ENCODE data around the gene ITFG2.

ITFG2 gene

DNA sequence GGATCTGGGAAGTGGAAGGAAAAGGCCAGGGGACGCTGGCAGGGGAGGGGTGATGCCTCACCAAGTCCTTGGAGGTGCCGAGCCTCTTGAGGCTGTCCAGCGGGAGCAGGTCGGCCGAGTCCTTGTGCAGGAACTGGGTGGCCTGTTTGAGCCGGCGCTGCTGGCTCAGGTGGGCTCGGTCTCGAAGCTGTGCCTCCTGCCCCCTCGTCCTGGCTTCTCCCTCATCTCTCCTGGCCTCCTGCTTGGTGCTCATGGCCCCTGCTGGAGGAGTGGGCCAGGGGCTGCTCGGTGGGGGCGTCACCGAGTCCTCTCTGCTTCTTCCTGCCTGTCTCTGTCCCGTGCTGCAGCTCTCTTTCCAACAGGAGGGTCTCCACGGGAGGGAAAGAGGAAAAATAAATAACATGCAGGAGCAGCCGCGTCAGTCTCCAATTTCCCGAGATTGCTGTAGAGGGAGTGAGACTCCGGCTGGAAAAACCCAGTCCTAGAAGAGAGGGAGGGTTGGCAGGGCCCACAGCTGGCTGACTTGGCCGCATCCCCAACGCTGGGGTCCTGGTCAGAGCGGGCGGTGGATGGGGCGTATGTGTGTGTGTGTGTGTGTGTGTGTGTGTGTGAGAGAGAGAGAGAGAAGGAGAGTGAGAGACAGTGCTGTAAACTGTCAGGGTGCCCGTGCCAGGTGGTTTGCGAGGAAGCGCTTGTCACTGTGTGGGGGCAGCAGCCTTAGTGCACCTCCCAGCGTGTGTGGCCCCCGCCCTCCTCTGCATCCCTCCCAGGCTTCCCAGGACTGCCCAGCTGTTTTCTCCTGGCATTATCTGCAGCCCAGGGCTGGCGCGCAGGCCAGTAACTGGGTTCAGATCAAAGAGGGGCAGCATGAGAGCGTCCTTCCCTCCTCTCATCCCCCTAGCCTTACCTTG lies 22.4 kb downstream of the ITFG2 start, which contains the start of gene NRIP2:
TSS of gene NRIP2 (minus strand) at position 455 of the 911 bp plus-strand sequence. CDS start at position 403, 52 bp downstream.
- peak within 1 kb of the TSS; percentile 39; the same call in 1 of the 2 replicates for H3K9ac ChIP-seq (ENCODE audit: low read depth, low read length)
- peaks cover 18% of the 10 kb centered on the region for H3K27me3 ChIP-seq (ENCODE audit: insufficient read depth, low read length)
- H3K4me3 ChIP-seq (ENCODE audit: low read length), result peak within 1 kb of the TSS; percentile 37; the same call in 1 of the 2 replicates
- H3K4me1 ChIP-seq (ENCODE audit: insufficient read depth, low read length), result peaks cover 15% of the 10 kb centered on the region
- no peaks in the 10 kb centered on the region for H3K36me3 ChIP-seq (ENCODE audit: insufficient read depth, low read depth, low read length)
- no peak within 1 kb of the TSS for H3K27ac ChIP-seq (ENCODE audit: low read length)
- no peaks in the 10 kb centered on the region for H3K9me3 ChIP-seq (ENCODE audit: insufficient read depth, low read depth, low read length)

DNA sequence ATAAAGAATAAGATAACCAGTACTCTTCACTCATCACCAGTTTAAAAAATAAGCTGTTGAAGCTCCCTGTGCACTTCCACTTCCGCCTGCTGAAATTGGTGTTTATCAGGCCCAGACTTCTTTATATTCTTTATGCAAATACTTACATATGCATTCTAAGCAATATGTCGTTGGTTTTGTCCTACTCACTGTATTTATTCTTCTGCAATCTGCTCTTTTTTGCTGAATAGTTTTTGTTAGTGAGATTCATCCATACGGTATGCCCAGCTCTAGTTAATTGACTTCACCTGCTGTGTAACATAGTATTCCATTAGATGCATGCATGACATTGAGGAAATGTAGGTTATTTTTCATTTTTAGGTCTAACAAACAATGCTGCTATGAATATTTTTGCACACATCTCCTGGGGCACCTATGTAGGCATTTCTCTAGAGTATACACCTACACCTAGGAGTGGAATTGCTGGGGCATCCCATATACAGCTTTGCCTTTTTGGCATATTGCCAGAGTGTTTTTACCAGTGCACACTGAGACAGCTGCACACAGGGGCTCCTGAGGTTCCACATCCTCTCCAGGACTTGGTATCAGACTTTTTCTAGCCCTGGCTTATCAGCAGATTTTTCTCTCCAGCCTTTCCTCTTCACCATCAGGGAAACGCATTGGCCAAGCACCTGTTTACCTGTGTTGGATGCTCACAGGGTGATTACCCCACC lies 23.4 kb downstream of the ITFG2 start:
- peaks cover 18% of the 10 kb centered on the region for H3K27me3 ChIP-seq (ENCODE audit: insufficient read depth, low read length)
- H3K4me3 ChIP-seq (ENCODE audit: low read length), result no peak overlapping the region
- no peak overlapping the region for H3K27ac ChIP-seq (ENCODE audit: low read length)
- H3K36me3 ChIP-seq (ENCODE audit: insufficient read depth, low read depth, low read length), result no peaks in the 10 kb centered on the region
- H3K9me3 ChIP-seq (ENCODE audit: insufficient read depth, low read depth, low read length), result no peaks in the 10 kb centered on the region
- no peak overlapping the region for H3K9ac ChIP-seq (ENCODE audit: low read depth, low read length)
- H3K4me1 ChIP-seq (ENCODE audit: insufficient read depth, low read length), result peaks cover 15% of the 10 kb centered on the region

DNA sequence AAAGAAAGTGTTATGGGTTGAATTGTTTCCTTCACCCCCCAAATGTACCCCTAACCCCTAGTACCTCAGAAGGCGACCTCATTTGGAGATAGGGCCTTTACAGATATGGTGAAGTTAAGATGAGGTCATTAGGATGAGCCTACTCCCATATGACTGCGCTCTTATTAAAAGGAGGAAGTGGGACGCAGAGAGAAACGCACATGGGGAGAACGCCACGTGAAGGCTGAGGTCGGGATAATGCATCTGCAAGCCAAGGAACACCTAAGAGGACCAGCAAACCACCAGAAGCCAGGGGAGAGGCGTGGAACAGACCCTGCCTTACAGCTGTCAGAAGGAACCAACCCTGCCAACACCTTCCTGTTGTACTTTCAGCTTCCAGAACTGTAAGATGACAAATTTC lies 24.1 kb downstream of the ITFG2 start:
- H3K9me3 ChIP-seq (ENCODE audit: insufficient read depth, low read depth, low read length), result no peaks in the 10 kb centered on the region
- H3K4me3 ChIP-seq (ENCODE audit: low read length), result no peak overlapping the region
- H3K9ac ChIP-seq (ENCODE audit: low read depth, low read length), result no peak overlapping the region

DNA sequence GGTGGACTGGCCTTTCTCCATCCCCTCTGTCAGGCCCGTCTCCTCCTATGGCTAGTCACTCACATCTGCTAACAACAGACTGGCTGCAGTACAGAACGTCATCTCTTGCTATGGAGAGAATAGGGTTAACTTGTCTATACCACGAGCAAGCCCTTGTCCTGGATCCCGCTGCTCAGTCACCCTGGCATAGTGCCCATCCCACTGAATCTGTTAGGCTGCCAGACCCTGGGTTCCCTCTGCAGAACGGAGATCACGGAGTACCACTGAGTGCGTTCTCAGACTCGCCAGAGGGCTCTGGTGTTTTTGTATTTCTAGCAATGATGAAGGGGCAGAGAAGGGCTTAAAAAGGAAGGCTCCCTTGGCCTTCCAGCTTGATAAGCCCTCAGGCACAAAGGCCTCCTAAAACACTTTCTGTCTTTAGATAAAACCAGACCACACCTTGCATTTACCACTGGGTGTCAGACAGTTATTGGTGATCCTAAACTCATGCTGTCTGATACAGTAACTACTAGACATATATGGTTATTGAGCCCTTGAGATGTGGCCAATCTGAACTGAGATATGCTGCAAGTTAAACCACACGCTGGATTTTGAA lies 28.7 kb downstream of the ITFG2 start:
- Histone ChIP-seq H3K9ac (ENCODE audit: low read depth, low read length) (no peak overlapping the region), H3K27ac (ENCODE audit: low read length) (no peak overlapping the region), H3K4me1 (ENCODE audit: insufficient read depth, low read length) (no peaks in the 10 kb centered on the region), H3K4me3 (ENCODE audit: low read length) (no peak overlapping the region), H3K9me3 (ENCODE audit: insufficient read depth, low read depth, low read length) (no peaks in the 10 kb centered on the region), H3K27me3 (ENCODE audit: insufficient read depth, low read length) (peaks cover 9% of the 10 kb centered on the region; the same call in 1 of the 2 replicates), H3K36me3 (ENCODE audit: insufficient read depth, low read depth, low read length) (no peaks in the 10 kb centered on the region)

More for the DNA sequence above, 24.1 kb downstream of the ITFG2 start:
- Histone ChIP-seq H3K36me3 (ENCODE audit: insufficient read depth, low read depth, low read length) (no peaks in the 10 kb centered on the region), H3K27ac (ENCODE audit: low read length) (no peak overlapping the region), H3K27me3 (ENCODE audit: insufficient read depth, low read length) (peaks cover 18% of the 10 kb centered on the region), H3K4me1 (ENCODE audit: insufficient read depth, low read length) (peaks cover 15% of the 10 kb centered on the region)

DNA sequence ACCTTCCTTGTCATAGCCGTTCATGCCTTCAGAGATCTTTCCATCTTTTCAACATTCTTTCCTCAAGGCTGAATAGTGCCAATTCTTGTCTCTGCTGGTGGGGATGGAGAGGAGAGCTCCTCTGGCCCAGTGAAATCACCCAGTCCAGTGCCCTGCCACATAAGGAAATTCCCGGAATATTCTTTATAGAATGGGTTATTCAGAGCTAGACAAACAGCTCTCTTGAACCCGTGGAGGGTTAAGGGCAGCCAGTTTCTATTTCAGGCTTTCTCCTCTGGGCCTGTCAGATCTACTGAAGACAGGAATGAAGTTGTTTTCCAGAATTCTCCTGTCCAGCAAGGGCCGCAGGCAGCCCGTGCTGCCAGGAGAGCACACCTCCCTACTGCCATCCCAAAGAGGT lies 30.5 kb downstream of the ITFG2 start:
- Histone ChIP-seq H3K4me3 (ENCODE audit: low read length) (no peak overlapping the region), H3K27ac (ENCODE audit: low read length) (no peak overlapping the region), H3K27me3 (ENCODE audit: insufficient read depth, low read length) (peaks cover 13% of the 10 kb centered on the region; the same call in 1 of the 2 replicates), H3K4me1 (ENCODE audit: insufficient read depth, low read length) (peaks cover 6% of the 10 kb centered on the region; the same call in 1 of the 2 replicates), H3K9ac (ENCODE audit: low read depth, low read length) (no peak overlapping the region), H3K36me3 (ENCODE audit: insufficient read depth, low read depth, low read length) (no peaks in the 10 kb centered on the region), H3K9me3 (ENCODE audit: insufficient read depth, low read depth, low read length) (no peaks in the 10 kb centered on the region)

DNA sequence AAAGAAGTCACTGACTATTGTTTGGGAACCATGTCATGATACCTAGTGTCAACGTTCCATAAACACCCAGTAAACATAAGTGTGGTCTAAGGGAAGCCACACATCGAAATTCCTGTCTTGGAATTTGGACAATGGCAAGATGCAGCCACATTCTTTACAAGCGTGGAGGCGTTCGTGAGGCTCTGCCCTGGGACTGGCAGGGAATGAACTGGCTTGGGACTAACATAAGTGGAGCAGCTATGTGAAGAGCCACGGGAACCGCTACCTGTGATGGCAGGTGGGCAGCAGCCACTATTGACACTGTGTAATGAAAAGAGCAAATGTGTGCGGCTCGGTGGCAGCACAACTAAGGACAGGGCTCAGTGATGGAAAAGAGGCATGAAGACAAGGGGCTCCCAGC lies 32.3 kb downstream of the ITFG2 start:
- no peak overlapping the region for H3K9ac ChIP-seq (ENCODE audit: low read depth, low read length)
- no peaks in the 10 kb centered on the region for H3K9me3 ChIP-seq (ENCODE audit: insufficient read depth, low read depth, low read length)
- H3K4me3 ChIP-seq (ENCODE audit: low read length), result no peak overlapping the region
- peaks cover 13% of the 10 kb centered on the region; the same call in 1 of the 2 replicates for H3K27me3 ChIP-seq (ENCODE audit: insufficient read depth, low read length)
- peaks cover 6% of the 10 kb centered on the region; the same call in 1 of the 2 replicates for H3K4me1 ChIP-seq (ENCODE audit: insufficient read depth, low read length)
- H3K27ac ChIP-seq (ENCODE audit: low read length), result no peak overlapping the region
- H3K36me3 ChIP-seq (ENCODE audit: insufficient read depth, low read depth, low read length), result no peaks in the 10 kb centered on the region

DNA sequence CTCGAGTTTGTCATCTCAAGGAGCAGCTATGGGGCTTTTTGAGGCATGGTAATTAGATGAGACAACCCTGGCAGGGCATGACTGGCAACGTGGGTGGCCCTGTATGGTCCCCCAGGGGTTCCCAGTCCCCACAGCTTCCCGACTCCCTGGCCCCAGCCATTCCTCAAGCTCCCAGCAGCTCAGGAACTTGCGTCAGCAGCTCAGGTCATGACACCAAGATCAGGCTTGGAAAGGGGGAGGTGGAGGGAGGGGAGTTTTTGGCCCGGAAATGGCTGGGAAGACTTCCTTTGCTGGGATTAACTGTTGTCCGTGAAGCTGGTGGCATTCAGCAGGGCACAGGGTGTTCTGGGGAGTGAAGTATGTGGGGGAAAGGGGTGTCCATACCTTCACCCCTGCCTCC lies 32.8 kb downstream of the ITFG2 start:
- H3K9me3 ChIP-seq (ENCODE audit: insufficient read depth, low read depth, low read length), result no peaks in the 10 kb centered on the region
- H3K4me1 ChIP-seq (ENCODE audit: insufficient read depth, low read length), result peaks cover 6% of the 10 kb centered on the region; the same call in 1 of the 2 replicates
- H3K9ac ChIP-seq (ENCODE audit: low read depth, low read length), result no peak overlapping the region
- H3K27me3 ChIP-seq (ENCODE audit: insufficient read depth, low read length), result peaks cover 13% of the 10 kb centered on the region; the same call in 1 of the 2 replicates
- no peaks in the 10 kb centered on the region for H3K36me3 ChIP-seq (ENCODE audit: insufficient read depth, low read depth, low read length)
- H3K27ac ChIP-seq (ENCODE audit: low read length), result no peak overlapping the region
- H3K4me3 ChIP-seq (ENCODE audit: low read length), result no peak overlapping the region

DNA sequence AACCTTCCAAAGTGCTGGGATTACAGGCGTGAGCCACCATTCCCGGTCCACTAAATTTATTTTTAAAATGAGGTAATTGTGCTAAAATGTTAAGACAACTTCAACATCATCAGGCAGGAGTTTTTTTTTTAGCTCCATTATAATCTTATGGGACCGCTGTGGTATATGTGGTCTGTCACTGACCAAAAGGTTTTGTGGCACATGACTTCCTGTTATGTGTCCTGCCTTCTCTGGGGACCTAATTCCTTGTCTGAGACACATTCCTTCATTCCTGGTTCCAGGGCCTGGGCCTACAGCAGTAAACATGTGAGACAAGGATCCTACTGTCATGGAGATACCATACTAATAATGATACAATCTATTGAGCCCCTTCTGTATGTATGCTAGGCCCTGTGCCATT lies 39.5 kb downstream of the ITFG2 start:
- H3K4me3 ChIP-seq (ENCODE audit: low read length), result no peak overlapping the region
- peaks cover 6% of the 10 kb centered on the region; the same call in 1 of the 2 replicates for H3K27me3 ChIP-seq (ENCODE audit: insufficient read depth, low read length)
- no peak overlapping the region for H3K27ac ChIP-seq (ENCODE audit: low read length)
- H3K9ac ChIP-seq (ENCODE audit: low read depth, low read length), result no peak overlapping the region
- no peaks in the 10 kb centered on the region for H3K9me3 ChIP-seq (ENCODE audit: insufficient read depth, low read depth, low read length)
- no peaks in the 10 kb centered on the region for H3K4me1 ChIP-seq (ENCODE audit: insufficient read depth, low read length)
- no peaks in the 10 kb centered on the region for H3K36me3 ChIP-seq (ENCODE audit: insufficient read depth, low read depth, low read length)

DNA sequence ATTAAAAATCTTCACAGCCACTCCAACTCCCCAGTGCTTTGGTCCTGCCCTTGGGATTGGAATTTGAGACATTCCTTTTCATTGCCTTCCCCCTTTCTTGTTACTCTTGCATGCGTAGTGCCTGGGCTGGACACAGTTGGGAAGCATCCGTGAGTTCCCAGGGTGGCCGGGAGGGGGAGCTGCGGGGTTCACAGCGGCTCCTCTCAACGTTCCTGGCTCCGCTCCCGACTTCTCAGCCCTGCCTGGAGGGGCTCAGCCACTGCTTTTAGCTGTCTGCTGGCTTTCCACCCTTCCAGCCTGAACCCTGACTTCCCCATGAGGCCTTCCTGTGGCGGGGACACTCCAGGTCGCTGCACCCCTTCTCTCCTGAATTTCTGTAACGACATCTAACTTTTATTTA lies 41.2 kb downstream of the ITFG2 start:
- Histone ChIP-seq H3K4me3 (ENCODE audit: low read length) (no peak overlapping the region), H3K27ac (ENCODE audit: low read length) (no peak overlapping the region), H3K4me1 (ENCODE audit: insufficient read depth, low read length) (no peaks in the 10 kb centered on the region), H3K36me3 (ENCODE audit: insufficient read depth, low read depth, low read length) (peaks cover 12% of the 10 kb centered on the region), H3K27me3 (ENCODE audit: insufficient read depth, low read length) (0 out of 2 replicates have a peak, but pooled peaks cover 6% of the 10 kb centered on the region), H3K9me3 (ENCODE audit: insufficient read depth, low read depth, low read length) (no peaks in the 10 kb centered on the region), H3K9ac (ENCODE audit: low read depth, low read length) (no peak overlapping the region)

DNA sequence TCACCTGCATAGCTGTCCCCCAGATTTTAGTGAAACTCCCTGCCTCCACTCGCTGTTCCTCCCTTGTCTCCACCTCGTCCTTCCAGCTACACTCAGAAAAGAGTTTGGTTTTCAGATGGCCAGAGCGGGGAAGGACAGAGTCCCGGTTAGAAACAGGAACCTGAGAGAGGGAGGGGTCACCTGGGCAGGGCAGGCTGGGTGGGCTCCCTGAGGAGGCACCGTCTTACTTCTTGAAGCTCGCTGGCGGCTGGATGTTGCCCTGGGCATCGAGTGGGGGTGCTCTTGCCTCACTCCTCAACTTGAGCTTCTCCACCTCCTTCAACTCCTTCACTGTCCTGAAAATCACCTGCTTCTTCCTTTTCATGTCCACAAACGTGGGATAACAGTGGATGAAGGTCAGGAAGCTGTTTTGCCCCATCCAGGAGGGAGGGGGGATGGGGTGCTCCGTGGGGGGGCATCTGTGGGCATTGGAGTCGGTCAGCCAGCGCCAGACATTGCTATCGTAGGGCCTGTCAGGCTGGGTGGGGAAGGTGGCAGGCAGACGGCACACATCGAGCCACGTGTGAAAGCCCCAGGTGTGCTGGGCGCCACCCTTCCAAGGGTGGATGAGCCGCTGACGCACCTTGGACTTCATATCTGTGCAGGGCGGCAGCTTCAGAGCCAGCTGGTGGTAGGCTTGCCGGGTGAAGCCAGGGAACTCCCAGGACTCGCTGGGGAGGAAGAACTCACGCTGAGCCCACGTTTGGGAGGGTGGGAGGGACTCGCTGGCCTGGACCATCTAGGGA lies 42.4 kb downstream of the ITFG2 start:
- 0 out of 2 replicates have a peak, but pooled peaks cover 6% of the 10 kb centered on the region for H3K27me3 ChIP-seq (ENCODE audit: insufficient read depth, low read length)
- H3K9ac ChIP-seq (ENCODE audit: low read depth, low read length), result no peak overlapping the region
- H3K4me1 ChIP-seq (ENCODE audit: insufficient read depth, low read length), result no peaks in the 10 kb centered on the region
- H3K4me3 ChIP-seq (ENCODE audit: low read length), result no peak overlapping the region
- H3K36me3 ChIP-seq (ENCODE audit: insufficient read depth, low read depth, low read length), result peaks cover 24% of the 10 kb centered on the region
- H3K27ac ChIP-seq (ENCODE audit: low read length), result no peak overlapping the region
- no peaks in the 10 kb centered on the region for H3K9me3 ChIP-seq (ENCODE audit: insufficient read depth, low read depth, low read length)

DNA sequence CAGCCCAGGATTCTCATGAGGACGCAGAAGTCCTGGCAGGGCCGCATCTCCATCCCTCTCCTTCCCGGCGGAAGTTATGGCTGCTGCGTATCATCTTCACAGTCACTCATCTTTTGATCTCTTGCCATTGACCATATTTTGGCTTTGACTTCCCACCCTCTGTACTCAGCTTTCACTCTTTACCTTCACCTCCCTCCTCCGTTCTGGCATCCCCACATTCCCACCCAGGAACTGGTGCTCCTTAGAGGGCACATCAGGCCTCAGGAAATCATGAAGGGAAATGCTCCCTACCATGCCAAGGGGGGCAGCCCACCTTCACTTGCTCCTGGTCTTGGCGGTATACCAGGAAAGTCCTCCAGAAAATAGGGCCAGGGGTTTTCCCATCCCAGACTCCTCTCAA lies 43.1 kb downstream of the ITFG2 start:
- Histone ChIP-seq H3K9ac (ENCODE audit: low read depth, low read length) (no peak overlapping the region), H3K27me3 (ENCODE audit: insufficient read depth, low read length) (0 out of 2 replicates have a peak, but pooled peaks cover 6% of the 10 kb centered on the region), H3K4me3 (ENCODE audit: low read length) (no peak overlapping the region), H3K9me3 (ENCODE audit: insufficient read depth, low read depth, low read length) (no peaks in the 10 kb centered on the region), H3K27ac (ENCODE audit: low read length) (no peak overlapping the region), H3K4me1 (ENCODE audit: insufficient read depth, low read length) (no peaks in the 10 kb centered on the region), H3K36me3 (ENCODE audit: insufficient read depth, low read depth, low read length) (peaks cover 31% of the 10 kb centered on the region)
